Esophagus muscularis mucosa (tissue), 4 donors: ENCODE data around the gene ERVW-1.

Source experiments
- CTCF ChIP-seq, 3 experiments: fragments of 200-600 bp in 2 of 3; fragments of 450-650 bp in 1 of 3; sonication (generic) in 2 of 3; IDR thresholded peaks; one replicate each; pipeline ENCODE4 v1.5.1; 2017 to 2019; ENCODE audit warnings: antibody characterized with exemption in 3 of 3, mild to moderate bottlenecking in 2 of 3, moderate library complexity in 1 of 3
- EP300 ChIP-seq: sonication (generic); formaldehyde crosslinking; IDR thresholded peaks from one replicate; pipeline ENCODE4 v1.6.1; 2017; ENCODE audit warnings: antibody characterized with exemption
- POLR2A ChIP-seq: fragments of 450-650 bp; IDR thresholded peaks from one replicate; pipeline ENCODE4 v1.6.1; 2017; ENCODE audit warnings: antibody characterized with exemption, moderate library complexity, mild to moderate bottlenecking, low read depth
- POLR2AphosphoS5 ChIP-seq, 2 donors: sonication (generic); formaldehyde crosslinking; IDR thresholded peaks; one replicate each; pipeline ENCODE4 v1.6.1; 2017; ENCODE audit warnings: antibody characterized with exemption in 2 of 2

DNA sequence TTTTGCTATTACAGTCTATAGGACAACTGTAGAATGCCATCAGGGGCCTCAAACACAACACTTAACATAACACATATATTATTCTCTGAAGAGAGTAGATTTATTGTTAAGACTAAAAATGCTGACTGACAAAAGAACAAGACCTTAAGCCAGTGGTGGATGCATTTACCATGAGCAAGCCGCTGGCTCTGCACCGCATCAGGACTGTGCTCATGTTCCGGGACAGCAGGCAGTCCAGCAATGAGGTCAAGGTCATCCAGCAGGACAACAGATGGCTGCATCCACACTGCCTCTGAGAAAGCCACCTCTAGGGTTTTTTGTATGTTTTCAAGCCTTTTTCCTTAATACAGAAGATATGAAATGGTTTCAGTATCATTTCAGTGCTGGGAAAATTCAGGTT, 26.8 kb upstream of the ERVW-1 start:
- no peak for TF ChIP-seq CTCF (IDR thresholded peaks at IDR 0.05)
- TF ChIP-seq EP300 = no peak
- TF ChIP-seq POLR2A = no peak
- no peak for TF ChIP-seq POLR2AphosphoS5 (IDR thresholded peaks at IDR 0.05)
